Breast epithelium (tissue), 3 donors: ENCODE results near the gene PLA2G3.

Source experiments
- POLR2A ChIP-seq: fragments of 450-650 bp; IDR thresholded peaks from one replicate; pipeline ENCODE4 v1.6.1; 2016; ENCODE audit warnings: antibody characterized with exemption, mild to moderate bottlenecking, moderate library complexity
- POLR2AphosphoS5 ChIP-seq, 3 donors: sonication (generic); formaldehyde crosslinking; IDR thresholded peaks; one replicate each; pipeline ENCODE4 v1.6.1; 2017; ENCODE audit warnings: antibody characterized with exemption in 3 of 3
- TF ChIP-seq, protein P1 (sequence below), 3 donors: fragments of 450-650 bp; IDR thresholded peaks; one replicate each; pipeline ENCODE4 v1.5.1; 2016 to 2017; ENCODE audit warnings: antibody characterized with exemption in 3 of 3, mild to moderate bottlenecking in 3 of 3, moderate library complexity in 3 of 3

DNA sequence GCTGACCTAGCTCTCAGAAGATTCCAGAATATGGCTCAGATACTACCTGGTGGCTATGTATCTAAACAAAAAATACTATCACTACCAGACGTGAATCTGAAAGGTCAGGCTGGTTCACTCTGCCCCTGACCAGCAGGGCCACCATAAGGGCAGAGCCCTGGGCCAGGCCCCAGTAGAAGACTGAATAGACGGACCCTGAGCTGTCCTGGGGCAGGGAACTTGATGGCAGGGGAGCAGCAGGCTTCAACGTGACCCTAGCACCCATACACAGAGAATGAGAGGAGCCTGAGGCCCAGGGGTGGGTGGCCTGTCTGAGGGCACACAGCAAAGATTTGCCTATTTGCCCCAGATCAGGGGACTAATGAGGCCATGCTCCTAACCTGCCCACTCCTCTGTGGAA is 13.0 kb upstream of the PLA2G3 start:
- TF ChIP-seq, protein P1, sequence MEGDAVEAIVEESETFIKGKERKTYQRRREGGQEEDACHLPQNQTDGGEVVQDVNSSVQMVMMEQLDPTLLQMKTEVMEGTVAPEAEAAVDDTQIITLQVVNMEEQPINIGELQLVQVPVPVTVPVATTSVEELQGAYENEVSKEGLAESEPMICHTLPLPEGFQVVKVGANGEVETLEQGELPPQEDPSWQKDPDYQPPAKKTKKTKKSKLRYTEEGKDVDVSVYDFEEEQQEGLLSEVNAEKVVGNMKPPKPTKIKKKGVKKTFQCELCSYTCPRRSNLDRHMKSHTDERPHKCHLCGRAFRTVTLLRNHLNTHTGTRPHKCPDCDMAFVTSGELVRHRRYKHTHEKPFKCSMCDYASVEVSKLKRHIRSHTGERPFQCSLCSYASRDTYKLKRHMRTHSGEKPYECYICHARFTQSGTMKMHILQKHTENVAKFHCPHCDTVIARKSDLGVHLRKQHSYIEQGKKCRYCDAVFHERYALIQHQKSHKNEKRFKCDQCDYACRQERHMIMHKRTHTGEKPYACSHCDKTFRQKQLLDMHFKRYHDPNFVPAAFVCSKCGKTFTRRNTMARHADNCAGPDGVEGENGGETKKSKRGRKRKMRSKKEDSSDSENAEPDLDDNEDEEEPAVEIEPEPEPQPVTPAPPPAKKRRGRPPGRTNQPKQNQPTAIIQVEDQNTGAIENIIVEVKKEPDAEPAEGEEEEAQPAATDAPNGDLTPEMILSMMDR (IDR thresholded peaks at IDR 0.05) = no peak
- TF ChIP-seq POLR2A = no peak
- TF ChIP-seq POLR2AphosphoS5 (IDR thresholded peaks at IDR 0.05) = no peak
